ENCODE measurements around the gene APMAP.

- TF ChIP-seq CTCF (IDR thresholded peaks at IDR 0.05; ENCODE audit: insufficient read depth, low read length, poor library complexity, severe bottlenecking) = no peak
- TF ChIP-seq EZH2phosphoT487 (conservative IDR thresholded peaks at IDR 0.05; ENCODE audit: low read length) = no peak
These were observed 76.1 kb downstream of the APMAP start for GRCh38 chr20:24916412-24916811.
